Kidney (tissue), 14 donors: ENCODE data around the gene ROBO3. TPM values are rescaled to one million over a fixed set of nuclear protein-coding genes. Genes with fewer than 3 reads are reported as not detected.

Experiments used
- DNase-seq, 5 donors: peaks; one replicate each; pipeline ENCODE4 v3.0.0-alpha.2; 2013 to 2020
- FAIRE-seq: peaks from 2 replicates; lab custom pipeline; 2012; peaks lifted over from hg19 to GRCh38; lab: Jason Lieb, UNC
- H3K27ac ChIP-seq, 2 donors: one replicate each; pipeline ENCODE4 v1.7.0; 2013; ENCODE audit warnings: low read depth in 2 of 2, low read length in 2 of 2, inconsistent platforms in 1 of 2
- H3K27me3 ChIP-seq: one replicate; pipeline ENCODE4 v1.7.1; 2013; ENCODE audit warnings: low read length, inconsistent platforms; ENCODE audit not compliant: control insufficient read depth, insufficient read depth
- H3K36me3 ChIP-seq, 3 donors: one replicate each; pipeline versions ENCODE4 v1.7.0 to v1.7.1; 2013; ENCODE audit warnings: low read length in 3 of 3, control low read depth in 1 of 3, inconsistent platforms in 1 of 3; ENCODE audit not compliant: insufficient read depth in 3 of 3, control insufficient read depth in 2 of 3
- H3K4me1 ChIP-seq, 3 donors: one replicate each; pipeline versions ENCODE4 v1.7.0 to v1.7.1; 2013; ENCODE audit warnings: low read length in 3 of 3, inconsistent platforms in 1 of 3, low read depth in 1 of 3; ENCODE audit not compliant: control insufficient read depth in 2 of 3, insufficient read depth in 2 of 3
- H3K4me3 ChIP-seq, 3 donors: one replicate each; pipeline versions ENCODE4 v1.7.0 to v1.8.1; 2013; ENCODE audit warnings: low read length in 3 of 3, control low read depth in 1 of 3, inconsistent platforms in 1 of 3
- H3K9ac ChIP-seq, 3 donors: one replicate each; pipeline versions ENCODE4 v1.7.0 to v1.7.1; 2013; ENCODE audit warnings: low read length in 3 of 3, control low read depth in 1 of 3, inconsistent platforms in 1 of 3
- H3K9me3 ChIP-seq, 3 donors: one replicate each; pipeline versions ENCODE4 v1.7.0 to v1.7.1; 2013; ENCODE audit warnings: low read length in 3 of 3, control low read depth in 1 of 3, inconsistent platforms in 1 of 3; ENCODE audit not compliant: control insufficient read depth in 2 of 3, insufficient read depth in 1 of 3
- intact Hi-C: fragments of 100-400 bp; cut with DNase I; formaldehyde crosslinking; loops from one replicate; pipeline ENCODE4 v1.11.1; 2022
- polyA plus RNA-seq: library from polyadenylated mRNA; stranded (reverse); fragments of 350-450 nt; fragmentation: Illumina TruSeq; extraction: RNeasy Lipid Tissue Mini Kit (QIAGEN cat#74804); gene quantifications from one replicate; pipeline ENCODE4 v1.2.3, GENCODE V29; 2014; ENCODE audit warnings: low read depth, low replicate concordance; ENCODE audit not compliant: insufficient read depth
- total RNA-seq: library from RNA; stranded (reverse); fragmentation: NEBNext Ultra II Directional; extraction: Animal tissue kit (Norgen Biotek cat#: 25700); gene quantifications from one replicate; pipeline ENCODE4 v1.2.1, GENCODE V29; 2021
- TF ChIP-seq, protein P1 (sequence below): IDR thresholded peaks from 3 replicates; pipeline ENCODE4 v1.5.1; 2012; ENCODE audit warnings: mild to moderate bottlenecking, moderate library complexity, borderline replicate concordance; ENCODE audit not compliant: insufficient read depth; ENCODE audit errors: extremely low read depth
- donor health status: control.
- donor health status: control.
- donor health status: control.
- donor health status: control.
- donor health status: control.
- donor health status: DM: yes; HTN: yes; CAD: no.
- donor health status: Normal renal cell carcinoma (clear cell type).

ROBO3 gene
- total and polyA plus RNA-seq, 2 donors from 2014 or later: 8.7 to 12.3 TPM

- Histone ChIP-seq H3K36me3 (no peaks in the 10 kb centered on the region), H3K27ac (no peak overlapping the region), H3K9me3 (no peaks in the 10 kb centered on the region), H3K4me3 (no peak overlapping the region), H3K27me3 (no peaks in the 10 kb centered on the region), H3K9ac (no peak overlapping the region), H3K4me1 (peaks cover 0 to 14% (median 0%) of the 10 kb centered on the region in 3 donors)
- FAIRE-seq (no peak), DNase-seq (no peak)
- intact Hi-C loops: no loop called here
- TF ChIP-seq, protein P1, sequence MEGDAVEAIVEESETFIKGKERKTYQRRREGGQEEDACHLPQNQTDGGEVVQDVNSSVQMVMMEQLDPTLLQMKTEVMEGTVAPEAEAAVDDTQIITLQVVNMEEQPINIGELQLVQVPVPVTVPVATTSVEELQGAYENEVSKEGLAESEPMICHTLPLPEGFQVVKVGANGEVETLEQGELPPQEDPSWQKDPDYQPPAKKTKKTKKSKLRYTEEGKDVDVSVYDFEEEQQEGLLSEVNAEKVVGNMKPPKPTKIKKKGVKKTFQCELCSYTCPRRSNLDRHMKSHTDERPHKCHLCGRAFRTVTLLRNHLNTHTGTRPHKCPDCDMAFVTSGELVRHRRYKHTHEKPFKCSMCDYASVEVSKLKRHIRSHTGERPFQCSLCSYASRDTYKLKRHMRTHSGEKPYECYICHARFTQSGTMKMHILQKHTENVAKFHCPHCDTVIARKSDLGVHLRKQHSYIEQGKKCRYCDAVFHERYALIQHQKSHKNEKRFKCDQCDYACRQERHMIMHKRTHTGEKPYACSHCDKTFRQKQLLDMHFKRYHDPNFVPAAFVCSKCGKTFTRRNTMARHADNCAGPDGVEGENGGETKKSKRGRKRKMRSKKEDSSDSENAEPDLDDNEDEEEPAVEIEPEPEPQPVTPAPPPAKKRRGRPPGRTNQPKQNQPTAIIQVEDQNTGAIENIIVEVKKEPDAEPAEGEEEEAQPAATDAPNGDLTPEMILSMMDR: no peak
Measured at GRCh38 chr11:124884869-124885479, 19.7 kb downstream of the ROBO3 start.

DNA sequence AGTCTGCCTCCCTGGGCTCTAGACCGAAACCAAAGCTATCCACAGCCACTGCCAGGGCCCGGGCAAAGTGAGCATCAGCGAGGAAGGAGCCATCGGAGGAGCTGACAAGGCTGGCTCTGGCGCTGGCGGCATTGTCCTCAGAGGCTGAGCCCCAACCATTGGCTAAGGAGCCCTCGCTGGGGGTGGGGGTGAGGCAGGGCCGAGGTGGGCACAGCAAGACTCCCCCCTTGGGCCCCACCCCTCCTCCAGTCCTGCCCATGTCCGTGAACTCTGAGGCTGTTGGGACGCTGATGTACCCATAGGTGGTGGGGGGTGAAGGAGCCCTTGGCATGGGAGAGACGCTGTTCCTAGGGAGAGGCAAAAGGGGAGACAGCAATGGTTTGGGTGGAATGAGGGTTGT is 21.2 kb downstream of the ROBO3 start:
- no peak overlapping the region for H3K4me3 ChIP-seq
- H3K9ac ChIP-seq: no peak overlapping the region
- H3K27ac ChIP-seq: no peak overlapping the region
- intact Hi-C loops: no loop called here
- no peaks in the 10 kb centered on the region for H3K27me3 ChIP-seq
- FAIRE-seq (no peak), DNase-seq (no peak)
- TF ChIP-seq, protein P1: no peak
- no peaks in the 10 kb centered on the region for H3K36me3 ChIP-seq
- no peaks in the 10 kb centered on the region for H3K9me3 ChIP-seq
- peaks cover 0 to 14% (median 0%) of the 10 kb centered on the region in 3 donors for H3K4me1 ChIP-seq

DNA sequence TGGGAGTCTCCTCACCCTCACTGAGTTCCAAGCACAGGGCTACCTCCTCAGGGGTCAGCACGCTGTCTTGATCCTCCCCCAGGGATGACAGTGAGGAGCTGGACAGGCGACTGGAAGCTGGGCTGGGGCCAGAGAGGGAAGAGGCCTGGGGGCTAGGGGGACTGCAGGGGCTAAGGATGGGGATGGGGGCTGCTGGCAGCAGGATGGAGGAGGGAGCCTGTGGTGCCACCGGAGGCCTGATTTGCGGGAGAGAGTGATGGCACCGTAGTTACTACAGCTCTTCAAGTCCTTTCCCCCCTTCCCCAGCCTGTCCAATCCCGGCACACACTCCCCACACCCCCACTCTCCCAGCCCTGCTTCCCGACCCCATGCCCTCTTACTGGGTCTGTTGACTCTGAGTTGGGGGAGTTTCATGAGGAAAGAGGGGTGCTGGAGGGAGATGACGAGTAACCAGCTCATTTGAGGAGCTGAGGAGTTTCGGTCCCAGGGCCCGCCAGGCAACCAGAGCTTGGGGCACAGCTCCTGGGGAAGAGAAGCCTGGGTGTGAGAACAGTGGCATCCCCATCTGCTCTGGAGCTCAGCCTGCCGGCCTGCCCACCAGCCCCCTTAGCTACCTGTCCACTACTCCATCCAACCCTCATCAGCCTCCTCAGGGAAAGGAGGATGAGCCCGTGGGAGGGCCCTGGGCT is 21.9 kb downstream of the ROBO3 start:
- no peaks in the 10 kb centered on the region for H3K9me3 ChIP-seq
- H3K27me3 ChIP-seq: no peaks in the 10 kb centered on the region
- no peak overlapping the region for H3K4me3 ChIP-seq
- TF ChIP-seq, protein P1: no peak
- no peaks in the 10 kb centered on the region for H3K36me3 ChIP-seq
- FAIRE-seq: no peak
- intact Hi-C loops: no loop called here
- no peak overlapping the region for H3K9ac ChIP-seq
- H3K4me1 ChIP-seq: peaks cover 0 to 13% (median 0%) of the 10 kb centered on the region in 3 donors
- peak in 1 of 5 donors; percentile 25 for DNase-seq
- no peak overlapping the region for H3K27ac ChIP-seq
